Neural cell (in vitro differentiated cells): ENCODE data around the gene SLC37A1. TPM values are rescaled to one million over a fixed set of nuclear protein-coding genes. Genes with fewer than 3 reads are reported as not detected.

Source experiments
- H2AFZ ChIP-seq: fragments of 200-600, 300-800 bp; sonication (generic), shearing (Covaris generic); 2 replicates; pipeline ENCODE4 v1.6.0; 2014; ENCODE audit warnings: low read depth, mild to moderate bottlenecking, antibody characterized with exemption, low read length, moderate library complexity
- H3F3A ChIP-seq: fragments of 200-600 bp; shearing (Covaris generic); 2 replicates; pipeline ENCODE4 v1.6.1; 2016; ENCODE audit warnings: mild to moderate bottlenecking, moderate library complexity, mixed read lengths, antibody characterized with exemption, low read length; ENCODE audit not compliant: insufficient read depth, poor library complexity, severe bottlenecking
- H3K27ac ChIP-seq: fragments of 200-600, 300-800 bp; sonication (generic), shearing (Covaris generic); 2 replicates; pipeline ENCODE4 v1.5.1; 2014; ENCODE audit warnings: mild to moderate bottlenecking, low read length, moderate library complexity
- H3K27me3 ChIP-seq: fragments of 300-800, 200-600 bp; sonication (generic), shearing (Covaris generic); 2 replicates; pipeline ENCODE4 v1.6.0; 2014; ENCODE audit warnings: mild to moderate bottlenecking, low read depth, low read length, moderate library complexity; ENCODE audit not compliant: insufficient read depth
- H3K36me3 ChIP-seq: fragments of 300-800, 200-600 bp; sonication (generic), shearing (Covaris generic); 2 replicates; pipeline ENCODE4 v1.5.1; 2014; ENCODE audit warnings: mild to moderate bottlenecking, antibody characterized with exemption, low read length, moderate library complexity; ENCODE audit not compliant: insufficient read depth
- H3K4me2 ChIP-seq: fragments of 300-800, 200-600 bp; sonication (generic), shearing (Covaris generic); 2 replicates; pipeline ENCODE4 v1.6.0; 2014; ENCODE audit warnings: mild to moderate bottlenecking, low read length
- H3K4me3 ChIP-seq: fragments of 300-800, 200-600 bp; sonication (generic), shearing (Covaris generic); 2 replicates; pipeline ENCODE4 v1.5.1; 2014; ENCODE audit warnings: mild to moderate bottlenecking, low read length, moderate library complexity
- H3K79me2 ChIP-seq: fragments of 200-600 bp; shearing (Covaris generic); replicated peaks from 2 replicates; pipeline ENCODE4 v1.6.0; 2014; ENCODE audit warnings: mild to moderate bottlenecking, low read length, moderate library complexity; ENCODE audit not compliant: insufficient read depth
- H3K9ac ChIP-seq: fragments of 300-800, 200-600 bp; sonication (generic), shearing (Covaris generic); 2 replicates; pipeline ENCODE4 v1.6.1; 2016; ENCODE audit warnings: mild to moderate bottlenecking, low read length, mixed read lengths
- H3K9me2 ChIP-seq: fragments of 200-600 bp; shearing (Covaris generic); 2 replicates; pipeline ENCODE4 v1.6.1; 2016; ENCODE audit warnings: mild to moderate bottlenecking, low read length, mixed read lengths; ENCODE audit not compliant: insufficient read depth
- H3K9me3 ChIP-seq: fragments of 200-600, 300-800 bp; sonication (generic), shearing (Covaris generic); 2 replicates; pipeline ENCODE4 v1.6.1; 2016; ENCODE audit warnings: mild to moderate bottlenecking, mixed run types, low read length, moderate library complexity, mixed read lengths
- H4K20me1 ChIP-seq: fragments of 200-600 bp; shearing (Covaris generic); 2 replicates; pipeline ENCODE4 v1.6.1; 2016; ENCODE audit warnings: mild to moderate bottlenecking, mixed run types; ENCODE audit not compliant: insufficient read depth
- CTCF ChIP-seq: fragments of 450-650 bp; IDR thresholded peaks from 2 replicates; pipeline ENCODE4 v1.5.1; 2014; ENCODE audit warnings: antibody characterized with exemption, mild to moderate bottlenecking, moderate library complexity; ENCODE audit not compliant: poor library complexity, severe bottlenecking
- EP300 ChIP-seq: fragments of 450-650 bp; conservative IDR thresholded peaks from 2 replicates; pipeline ENCODE4 v1.6.1; 2014; ENCODE audit warnings: antibody characterized with exemption, mild to moderate bottlenecking, moderate library complexity; ENCODE audit not compliant: poor library complexity, severe bottlenecking
- EZH2 ChIP-seq: fragments of 200-600, 300-800 bp; shearing (Covaris generic), sonication (generic); IDR thresholded peaks from 2 replicates; pipeline ENCODE4 v1.6.1; 2014; ENCODE audit warnings: antibody characterized with exemption, low read length, borderline replicate concordance, mild to moderate bottlenecking; ENCODE audit not compliant: insufficient read depth, poor library complexity, severe bottlenecking
- MXI1 ChIP-seq: fragments of 450-650 bp; conservative IDR thresholded peaks from 2 replicates; pipeline ENCODE4 v1.6.1; 2014; ENCODE audit warnings: antibody characterized with exemption, mild to moderate bottlenecking; ENCODE audit not compliant: poor library complexity, severe bottlenecking
- POLR2AphosphoS5 ChIP-seq: IDR thresholded peaks from 2 replicates; pipeline ENCODE4 v1.6.1; 2012
- RAD21 ChIP-seq: fragments of 450-650 bp; conservative IDR thresholded peaks from 2 replicates; pipeline ENCODE4 v1.6.1; 2014; ENCODE audit warnings: antibody characterized with exemption, mild to moderate bottlenecking, moderate library complexity
- REST ChIP-seq: IDR thresholded peaks from 2 replicates; pipeline ENCODE4 v1.6.1; 2012; ENCODE audit warnings: borderline replicate concordance
- SMC3 ChIP-seq: fragments of 450-650 bp; conservative IDR thresholded peaks from 2 replicates; pipeline ENCODE4 v1.6.1; 2014; ENCODE audit warnings: antibody characterized with exemption, mild to moderate bottlenecking, moderate library complexity; ENCODE audit not compliant: poor library complexity
- TAF1 ChIP-seq: IDR thresholded peaks from 2 replicates; pipeline ENCODE4 v1.6.1; 2012; ENCODE audit warnings: low read depth
- polyA plus RNA-seq: library from polyadenylated mRNA; depleted of rRNA; stranded (reverse); fragments of >200 nt; gene quantifications from 2 replicates; pipeline ENCODE4 v1.2.3, GENCODE V29; 2014

Gene SLC37A1
- polyA plus RNA-seq, 1 donor from 2014 or later: 60.7 TPM

- Histone ChIP-seq H3K9me2 (no peaks in the 10 kb centered on the region), H3K4me2 (no peak overlapping the region), H3K79me2 (no peaks in the 10 kb centered on the region), H3K36me3 (no peaks in the 10 kb centered on the region), H3K27me3 (no peaks in the 10 kb centered on the region), H2AFZ (no peak overlapping the region), H3K9ac (no peak overlapping the region), H3K9me3 (no peaks in the 10 kb centered on the region), H4K20me1 (no peaks in the 10 kb centered on the region), H3K27ac (no peak overlapping the region), H3F3A (no peaks in the 10 kb centered on the region), H3K4me3 (no peak overlapping the region)
- TF ChIP-seq TAF1 (no peak), EZH2 (no peak), POLR2AphosphoS5 (no peak), SMC3 (no peak), EP300 (no peak), MXI1 (no peak), CTCF (no peak), RAD21 (no peak), REST (no peak)
Observed at GRCh38 chr21:42481169-42481568, 32.5 kb upstream of the SLC37A1 start.

- no peaks in the 10 kb centered on the region for H3K79me2 ChIP-seq
Observed at GRCh38 chr21:42484966-42485365, 28.7 kb upstream of the SLC37A1 start.

More at GRCh38 chr21:42484966-42485365, 28.7 kb upstream of the SLC37A1 start:
- no peak overlapping the region for H3K27ac ChIP-seq
- H3K36me3 ChIP-seq: no peaks in the 10 kb centered on the region
- no peaks in the 10 kb centered on the region for H4K20me1 ChIP-seq
- no peaks in the 10 kb centered on the region for H3K27me3 ChIP-seq
- TF ChIP-seq TAF1 (no peak), POLR2AphosphoS5 (no peak), CTCF (no peak), RAD21 (no peak), EZH2 (no peak), REST (no peak), SMC3 (no peak), EP300 (no peak), MXI1 (no peak)
- no peaks in the 10 kb centered on the region for H3F3A ChIP-seq
- H3K9me3 ChIP-seq: no peaks in the 10 kb centered on the region
- H3K4me2 ChIP-seq: no peak overlapping the region
- H3K9ac ChIP-seq: no peak overlapping the region
- no peak overlapping the region for H2AFZ ChIP-seq
- H3K9me2 ChIP-seq: no peaks in the 10 kb centered on the region
- no peak overlapping the region for H3K4me3 ChIP-seq
